ENCODE results near the gene PFN1.
"Not testable (repeated sequence)": the region's sequence is repeated elsewhere in the genome, so short reads cannot be mapped to it uniquely, and the experiment has no call there.

PFN1 gene

GRCh38 chr17:4945176-4945943 lies 3.0 kb downstream of the PFN1 start:
- DNase-seq (ENCODE audit: low spot score) = peak; percentile 88

GRCh38 chr17:4944554-4945175 lies 3.7 kb downstream of the PFN1 start:
- DNase-seq (ENCODE audit: low spot score) = peak; percentile 24

GRCh38 chr17:4944163-4944553 lies 4.2 kb downstream of the PFN1 start:
- DNase-seq (ENCODE audit: low spot score) = peak; percentile 62

GRCh38 chr17:4942760-4943508 lies 5.4 kb downstream of the PFN1 start:
- no peak for DNase-seq (ENCODE audit: low spot score)

GRCh38 chr17:4941319-4941610 lies 7.1 kb downstream of the PFN1 start:
- DNase-seq (ENCODE audit: low spot score) = no peak

- peak; percentile 33 for DNase-seq (ENCODE audit: low spot score)
Observed at GRCh38 chr17:4940555-4941318, 7.6 kb downstream of the PFN1 start.

- DNase-seq (ENCODE audit: low spot score) = peak; percentile 99
Observed at GRCh38 chr17:4939796-4940554, 8.4 kb downstream of the PFN1 start, which contains the start of the genes RNF167 and SLC25A11. Gene RNF167, plus strand, starts transcription at chr17:4940268. Its CDS starts 642 bp downstream, at chr17:4940910. Gene SLC25A11, minus strand, starts transcription at chr17:4940046. Its CDS starts 136 bp downstream, at chr17:4939910.

GRCh38 chr17:4939546-4939795 lies 8.9 kb downstream of the PFN1 start:
- DNase-seq (ENCODE audit: low spot score) = no peak

- DNase-seq (ENCODE audit: low spot score) = no peak
Observed at GRCh38 chr17:4938688-4939545, 9.4 kb downstream of the PFN1 start.

- DNase-seq (ENCODE audit: low spot score) = no peak
Observed at GRCh38 chr17:4938069-4938491, 10.2 kb downstream of the PFN1 start.

GRCh38 chr17:4937553-4937952 lies 10.8 kb downstream of the PFN1 start:
- no peak for DNase-seq (ENCODE audit: low spot score)

GRCh38 chr17:4936436-4936835 lies 11.9 kb downstream of the PFN1 start:
- no peak for DNase-seq (ENCODE audit: low spot score)

- no peak for DNase-seq (ENCODE audit: low spot score)
Observed at GRCh38 chr17:4935650-4936049, 12.7 kb downstream of the PFN1 start.

- DNase-seq (ENCODE audit: low spot score) = no peak
Observed at GRCh38 chr17:4934173-4934979, 14.0 kb downstream of the PFN1 start.

- no peak for DNase-seq (ENCODE audit: low spot score)
Observed at GRCh38 chr17:4933646-4934045, 14.7 kb downstream of the PFN1 start.

- no peak for DNase-seq (ENCODE audit: low spot score)
Observed at GRCh38 chr17:4932756-4933155, 15.6 kb downstream of the PFN1 start.

- no peak for DNase-seq (ENCODE audit: low spot score)
Observed at GRCh38 chr17:4931963-4932362, 16.4 kb downstream of the PFN1 start, which contains the start of gene GP1BA. Gene GP1BA, plus strand, starts transcription at chr17:4932277. Its CDS starts 328 bp downstream, at chr17:4932605.

GRCh38 chr17:4928881-4929280 lies 19.4 kb downstream of the PFN1 start:
- no peak for DNase-seq (ENCODE audit: low spot score)

- DNase-seq (ENCODE audit: low spot score) = not testable (repeated sequence)
Observed at GRCh38 chr17:4926577-4927335, 21.6 kb downstream of the PFN1 start.
